Mucosa of stomach (tissue), 1 donor: ENCODE measurements around the gene ATP8B2.
A peak's percentile ranks its signal among the peaks of the same experiment; 100 is the strongest.

Source experiments
- H3K27me3 ChIP-seq: one replicate; pipeline ENCODE4 v1.7.0; 2013; ENCODE audit warnings: mild to moderate bottlenecking, low read length; ENCODE audit not compliant: control insufficient read depth, insufficient read depth
- H3K36me3 ChIP-seq: one replicate; pipeline ENCODE4 v1.7.0; 2013; ENCODE audit warnings: low read length; ENCODE audit not compliant: control insufficient read depth, insufficient read depth
- H3K4me1 ChIP-seq: one replicate; pipeline ENCODE4 v1.7.0; 2013; ENCODE audit warnings: mild to moderate bottlenecking, low read length; ENCODE audit not compliant: control insufficient read depth, insufficient read depth
- H3K4me3 ChIP-seq: one replicate; pipeline ENCODE4 v1.7.0; 2013; ENCODE audit warnings: low read length
- H3K9ac ChIP-seq: one replicate; pipeline ENCODE4 v1.7.0; 2013; ENCODE audit warnings: mild to moderate bottlenecking, low read length, moderate library complexity
- H3K9me3 ChIP-seq: one replicate; pipeline ENCODE4 v1.7.0; 2013; ENCODE audit warnings: mild to moderate bottlenecking, low read length, moderate library complexity; ENCODE audit not compliant: control insufficient read depth
- donor health status: Pancreatic carcinoma.

ATP8B2 gene

DNA sequence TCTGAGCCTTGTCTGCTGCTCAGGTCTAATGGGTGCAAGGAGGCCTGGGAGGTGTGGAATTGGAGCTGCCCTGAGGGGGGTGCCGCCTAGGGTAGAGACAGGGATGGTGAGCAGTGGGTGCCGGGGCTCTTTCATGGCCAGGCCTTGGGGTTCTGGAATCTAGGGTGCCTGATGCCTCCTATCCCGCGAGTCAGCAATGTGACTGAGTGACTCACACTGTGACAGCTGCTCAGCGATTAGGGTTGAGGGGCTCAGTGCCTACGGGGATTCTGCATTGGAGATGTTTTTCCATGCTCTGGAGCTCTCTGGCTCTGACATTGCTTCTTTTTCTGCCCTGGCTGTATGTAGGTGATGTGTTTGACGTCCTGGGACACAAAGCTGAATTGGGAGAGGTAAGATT is 16.8 kb downstream of the ATP8B2 start:
- Histone ChIP-seq H3K9ac (no peak overlapping the region), H3K4me3 (no peak overlapping the region), H3K27me3 (no peaks in the 10 kb centered on the region), H3K9me3 (no peaks in the 10 kb centered on the region), H3K4me1 (peaks cover 1% of the 10 kb centered on the region), H3K36me3 (no peaks in the 10 kb centered on the region)

DNA sequence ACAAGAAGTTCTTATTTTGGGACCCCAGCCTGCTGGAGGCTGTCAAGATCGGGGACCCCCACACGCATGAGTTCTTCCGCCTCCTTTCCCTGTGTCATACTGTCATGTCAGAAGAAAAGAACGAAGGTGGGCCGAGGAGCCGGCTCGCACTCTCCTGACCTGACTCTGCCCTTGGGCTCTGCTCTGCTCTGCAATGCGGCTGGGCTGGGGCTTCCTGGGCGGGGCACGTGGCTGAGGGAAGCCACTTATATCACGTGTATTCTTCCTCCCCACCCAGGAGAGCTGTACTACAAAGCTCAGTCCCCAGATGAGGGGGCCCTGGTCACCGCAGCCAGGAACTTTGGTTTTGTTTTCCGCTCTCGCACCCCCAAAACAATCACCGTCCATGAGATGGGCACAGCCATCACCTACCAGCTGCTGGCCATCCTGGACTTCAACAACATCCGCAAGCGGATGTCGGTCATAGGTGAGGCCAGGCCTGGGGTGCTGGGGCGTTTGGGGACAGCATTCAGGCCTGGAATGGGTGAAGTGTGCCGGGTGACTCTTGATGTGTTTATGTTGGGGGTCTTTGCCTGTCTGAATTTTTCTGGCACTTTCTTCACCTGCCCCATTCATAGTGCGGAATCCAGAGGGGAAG is 17.6 kb downstream of the ATP8B2 start:
- no peaks in the 10 kb centered on the region for H3K9me3 ChIP-seq
- H3K36me3 ChIP-seq: no peaks in the 10 kb centered on the region
- H3K27me3 ChIP-seq: no peaks in the 10 kb centered on the region
- peaks cover 5% of the 10 kb centered on the region for H3K4me1 ChIP-seq
- H3K4me3 ChIP-seq: no peak overlapping the region
- no peak overlapping the region for H3K9ac ChIP-seq

DNA sequence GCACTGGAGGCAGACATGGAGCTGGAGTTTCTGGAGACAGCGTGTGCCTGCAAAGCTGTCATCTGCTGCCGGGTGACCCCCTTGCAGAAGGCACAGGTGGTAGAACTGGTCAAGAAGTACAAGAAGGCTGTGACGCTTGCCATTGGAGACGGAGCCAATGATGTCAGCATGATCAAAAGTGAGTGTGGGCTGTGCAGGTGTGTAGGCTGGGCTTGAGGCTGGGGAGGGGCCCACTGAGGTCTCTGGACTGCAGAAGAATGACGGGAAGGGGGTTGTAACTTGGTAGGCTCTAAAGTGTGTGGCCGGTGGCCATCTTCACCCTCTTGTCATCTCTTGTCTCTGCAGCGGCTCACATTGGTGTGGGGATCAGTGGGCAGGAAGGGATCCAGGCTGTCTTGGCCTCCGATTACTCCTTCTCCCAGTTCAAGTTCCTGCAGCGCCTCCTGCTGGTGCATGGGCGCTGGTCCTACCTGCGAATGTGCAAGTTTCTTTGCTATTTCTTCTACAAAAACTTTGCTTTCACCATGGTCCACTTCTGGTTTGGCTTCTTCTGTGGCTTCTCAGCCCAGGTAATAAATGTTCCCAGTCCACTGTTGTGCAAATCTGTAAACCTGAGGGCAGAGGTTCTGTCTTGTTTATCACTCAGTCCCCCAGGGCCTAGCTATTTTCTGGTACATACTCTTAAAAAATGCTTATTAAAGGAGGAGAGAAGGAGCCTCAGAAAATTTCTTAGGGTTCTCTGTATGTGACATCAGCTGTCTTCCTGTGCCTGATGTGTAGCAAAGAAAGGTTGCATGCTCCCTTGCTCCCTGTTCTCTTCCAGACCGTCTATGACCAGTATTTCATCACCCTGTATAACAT is 19.9 kb downstream of the ATP8B2 start:
- no peak overlapping the region for H3K9ac ChIP-seq
- no peaks in the 10 kb centered on the region for H3K27me3 ChIP-seq
- H3K4me3 ChIP-seq: no peak overlapping the region
- no peaks in the 10 kb centered on the region for H3K36me3 ChIP-seq
- no peaks in the 10 kb centered on the region for H3K9me3 ChIP-seq
- peaks cover 6% of the 10 kb centered on the region for H3K4me1 ChIP-seq

DNA sequence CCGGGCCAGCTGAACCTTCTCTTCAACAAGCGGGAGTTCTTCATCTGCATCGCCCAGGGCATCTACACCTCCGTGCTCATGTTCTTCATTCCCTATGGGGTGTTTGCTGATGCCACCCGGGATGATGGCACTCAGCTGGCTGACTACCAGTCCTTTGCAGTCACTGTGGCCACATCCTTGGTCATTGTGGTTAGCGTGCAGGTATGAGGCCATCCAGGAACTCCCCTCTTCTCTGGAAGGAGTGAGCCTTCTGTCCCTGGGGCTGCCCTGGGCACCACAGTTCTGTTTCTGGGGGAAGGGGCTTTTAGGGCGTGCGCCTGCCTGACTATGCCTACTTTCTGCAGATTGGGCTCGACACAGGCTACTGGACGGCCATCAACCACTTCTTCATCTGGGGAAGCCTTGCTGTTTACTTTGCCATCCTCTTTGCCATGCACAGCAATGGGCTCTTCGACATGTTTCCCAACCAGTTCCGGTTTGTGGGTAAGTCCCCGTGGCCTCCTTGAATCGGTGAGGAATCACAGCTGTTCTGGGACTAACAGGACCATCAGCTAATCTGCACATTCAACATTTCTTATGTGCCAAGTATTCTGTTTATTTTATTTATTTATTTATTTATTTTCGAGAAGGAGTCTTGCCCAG is 21.1 kb downstream of the ATP8B2 start:
- Histone ChIP-seq H3K4me3 (no peak overlapping the region), H3K27me3 (no peaks in the 10 kb centered on the region)

DNA sequence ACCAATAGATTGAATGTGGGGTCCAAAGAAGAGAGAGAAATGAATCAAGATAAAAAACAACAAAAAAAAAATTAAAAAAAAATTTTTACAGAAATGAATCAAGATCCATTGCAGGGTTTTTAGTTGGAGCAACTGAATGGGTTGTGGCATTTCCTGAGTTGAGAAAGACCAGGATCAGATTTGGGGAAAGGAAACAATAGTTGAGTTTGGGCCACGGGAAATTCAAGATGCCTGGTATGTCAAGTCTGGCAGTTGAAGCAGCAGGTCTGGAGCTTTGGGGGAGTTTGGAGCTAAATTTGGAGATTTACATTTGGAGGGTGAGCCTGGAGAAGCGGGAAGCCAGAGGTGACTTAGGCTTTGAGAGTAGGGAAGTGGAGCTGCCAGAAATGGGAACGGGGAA is 22.6 kb downstream of the ATP8B2 start:
- Histone ChIP-seq H3K27me3 (no peaks in the 10 kb centered on the region), H3K36me3 (no peaks in the 10 kb centered on the region), H3K4me3 (no peak overlapping the region), H3K9ac (no peak overlapping the region), H3K4me1 (peaks cover 31% of the 10 kb centered on the region), H3K9me3 (no peaks in the 10 kb centered on the region)

More for the DNA sequence above, 21.1 kb downstream of the ATP8B2 start:
- Histone ChIP-seq H3K4me1 (peaks cover 15% of the 10 kb centered on the region), H3K9me3 (no peaks in the 10 kb centered on the region), H3K36me3 (no peaks in the 10 kb centered on the region), H3K9ac (no peak overlapping the region)

DNA sequence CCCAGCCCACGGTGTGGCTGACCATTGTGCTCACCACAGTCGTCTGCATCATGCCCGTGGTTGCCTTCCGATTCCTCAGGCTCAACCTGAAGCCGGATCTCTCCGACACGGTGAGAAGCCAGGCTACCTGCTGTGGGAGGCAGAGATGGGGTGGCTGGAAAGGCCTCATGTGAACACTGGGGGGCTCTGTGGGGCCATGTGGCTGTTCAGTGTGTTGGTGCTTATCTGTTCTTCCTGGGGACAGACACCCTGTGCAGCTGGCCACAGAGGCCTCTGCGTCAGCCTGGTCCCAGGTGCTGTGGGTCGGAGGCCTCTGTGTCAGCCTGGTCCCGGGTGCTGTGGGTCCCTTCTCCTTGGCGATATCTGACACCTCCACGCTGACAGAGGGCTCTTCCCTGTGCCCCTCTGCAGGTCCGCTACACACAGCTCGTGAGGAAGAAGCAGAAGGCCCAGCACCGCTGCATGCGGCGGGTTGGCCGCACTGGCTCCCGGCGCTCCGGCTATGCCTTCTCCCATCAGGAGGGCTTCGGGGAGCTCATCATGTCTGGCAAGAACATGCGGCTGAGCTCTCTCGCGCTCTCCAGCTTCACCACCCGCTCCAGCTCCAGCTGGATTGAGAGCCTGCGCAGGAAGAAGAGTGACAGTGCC is 23.2 kb downstream of the ATP8B2 start:
- no peaks in the 10 kb centered on the region for H3K9me3 ChIP-seq
- H3K9ac ChIP-seq: no peak overlapping the region
- no peak overlapping the region for H3K4me3 ChIP-seq
- H3K4me1 ChIP-seq: peaks cover 37% of the 10 kb centered on the region
- no peaks in the 10 kb centered on the region for H3K36me3 ChIP-seq
- no peaks in the 10 kb centered on the region for H3K27me3 ChIP-seq

DNA sequence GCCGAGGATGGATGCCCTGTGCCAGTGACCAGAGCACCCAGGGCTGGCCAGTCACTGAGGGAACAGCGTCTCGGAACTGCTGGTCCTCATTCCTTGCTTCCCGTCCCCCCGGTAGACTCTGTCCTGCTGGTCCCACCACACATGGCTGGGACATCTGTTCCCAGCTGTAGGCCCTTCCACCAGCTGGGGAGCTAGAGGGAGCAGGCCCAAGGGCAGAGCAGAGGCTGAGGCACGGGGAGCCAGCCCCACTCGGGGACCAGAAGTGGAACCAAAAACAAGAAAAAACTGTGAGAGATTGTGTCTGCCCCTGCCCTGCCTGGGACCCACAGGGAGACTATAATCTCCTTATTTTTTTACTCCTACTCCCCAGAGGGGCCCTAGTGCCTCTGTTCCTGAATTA is 23.8 kb downstream of the ATP8B2 start:
- Histone ChIP-seq H3K27me3 (no peaks in the 10 kb centered on the region), H3K36me3 (no peaks in the 10 kb centered on the region), H3K9ac (no peak overlapping the region), H3K9me3 (no peaks in the 10 kb centered on the region), H3K4me3 (no peak overlapping the region), H3K4me1 (peaks cover 42% of the 10 kb centered on the region)

DNA sequence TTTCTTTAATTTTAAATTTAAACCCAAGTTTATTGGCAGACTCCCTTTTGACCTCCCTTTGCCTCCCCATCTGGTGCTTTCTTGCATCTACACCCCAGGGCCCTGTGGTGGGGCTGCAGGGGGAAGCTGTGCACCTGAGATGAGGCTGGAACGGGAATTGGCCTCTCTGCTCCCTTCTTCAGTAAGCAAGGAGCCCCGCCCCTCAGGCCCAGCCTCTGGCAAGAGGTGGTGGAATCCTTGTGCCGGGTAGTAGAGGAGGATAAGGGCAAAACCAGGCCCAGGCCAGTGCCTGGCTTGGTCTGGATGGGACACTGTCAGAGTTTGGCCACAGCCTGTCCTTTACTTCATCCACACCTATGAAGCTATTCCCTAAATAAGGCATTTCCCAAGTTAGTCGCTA is 25.1 kb downstream of the ATP8B2 start:
- no peaks in the 10 kb centered on the region for H3K9me3 ChIP-seq
- no peak overlapping the region for H3K9ac ChIP-seq
- no peak overlapping the region for H3K4me3 ChIP-seq
- H3K36me3 ChIP-seq: no peaks in the 10 kb centered on the region
- H3K4me1 ChIP-seq: peaks cover 55% of the 10 kb centered on the region
- no peaks in the 10 kb centered on the region for H3K27me3 ChIP-seq

DNA sequence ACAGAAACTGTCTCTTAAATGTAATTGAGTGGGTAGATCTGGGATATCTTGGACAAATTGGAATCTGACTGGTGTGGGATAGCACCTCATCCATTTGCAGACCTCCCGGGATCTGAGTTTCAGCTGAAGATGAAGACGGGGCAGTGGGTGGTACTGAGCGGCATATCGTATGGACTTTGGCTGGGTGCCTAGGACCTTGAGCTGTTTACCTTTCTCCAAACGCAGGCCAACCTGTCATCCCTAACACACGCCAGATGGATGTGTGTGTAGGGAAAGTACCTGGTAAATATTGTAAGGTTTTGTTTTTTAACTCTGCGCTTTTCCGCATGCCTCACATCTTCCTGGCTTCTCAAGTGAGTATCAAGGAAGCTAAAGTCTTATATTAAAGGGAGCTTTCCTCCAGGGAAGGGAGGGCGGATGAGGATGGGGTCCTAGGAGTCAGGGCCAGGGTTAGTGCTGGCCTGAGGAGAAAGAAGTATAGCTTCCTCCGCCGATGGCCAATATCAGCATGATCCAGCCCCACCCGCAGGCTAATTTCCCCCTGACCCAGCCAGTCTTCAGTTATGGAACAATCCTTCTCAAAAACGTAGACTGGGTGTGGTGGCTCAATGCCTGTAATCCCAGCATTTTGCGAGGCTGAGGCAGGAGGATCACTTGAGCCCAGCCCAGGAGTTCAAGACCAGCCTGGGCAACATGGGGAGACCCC is 26.2 kb downstream of the ATP8B2 start:
- Histone ChIP-seq H3K9ac (peak overlapping the region; percentile 80), H3K4me1 (peaks cover 61% of the 10 kb centered on the region), H3K36me3 (no peaks in the 10 kb centered on the region), H3K27me3 (no peaks in the 10 kb centered on the region), H3K4me3 (peak overlapping the region; percentile 67), H3K9me3 (no peaks in the 10 kb centered on the region)

DNA sequence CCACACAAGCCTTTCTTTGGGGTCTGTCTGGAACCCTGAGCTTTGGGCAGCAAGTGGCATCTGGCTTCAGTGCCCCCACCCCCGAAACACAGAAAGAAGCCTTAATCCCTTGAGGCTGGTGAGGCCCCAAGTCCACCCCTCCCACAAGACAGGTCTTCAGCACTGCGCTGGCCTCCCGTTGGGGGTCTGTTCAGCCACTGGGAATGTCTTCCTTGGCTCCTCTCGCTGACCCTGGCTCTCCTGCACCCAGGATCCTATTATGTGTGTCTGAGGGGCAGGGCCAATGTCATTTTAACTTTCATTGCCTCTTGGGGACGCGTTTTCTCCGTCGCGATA is 26.9 kb downstream of the ATP8B2 start:
- peak overlapping the region; percentile 67 for H3K4me3 ChIP-seq
- peak overlapping the region; percentile 80 for H3K9ac ChIP-seq
- no peaks in the 10 kb centered on the region for H3K36me3 ChIP-seq
- peaks cover 59% of the 10 kb centered on the region for H3K4me1 ChIP-seq
- no peaks in the 10 kb centered on the region for H3K27me3 ChIP-seq
- H3K9me3 ChIP-seq: no peaks in the 10 kb centered on the region

DNA sequence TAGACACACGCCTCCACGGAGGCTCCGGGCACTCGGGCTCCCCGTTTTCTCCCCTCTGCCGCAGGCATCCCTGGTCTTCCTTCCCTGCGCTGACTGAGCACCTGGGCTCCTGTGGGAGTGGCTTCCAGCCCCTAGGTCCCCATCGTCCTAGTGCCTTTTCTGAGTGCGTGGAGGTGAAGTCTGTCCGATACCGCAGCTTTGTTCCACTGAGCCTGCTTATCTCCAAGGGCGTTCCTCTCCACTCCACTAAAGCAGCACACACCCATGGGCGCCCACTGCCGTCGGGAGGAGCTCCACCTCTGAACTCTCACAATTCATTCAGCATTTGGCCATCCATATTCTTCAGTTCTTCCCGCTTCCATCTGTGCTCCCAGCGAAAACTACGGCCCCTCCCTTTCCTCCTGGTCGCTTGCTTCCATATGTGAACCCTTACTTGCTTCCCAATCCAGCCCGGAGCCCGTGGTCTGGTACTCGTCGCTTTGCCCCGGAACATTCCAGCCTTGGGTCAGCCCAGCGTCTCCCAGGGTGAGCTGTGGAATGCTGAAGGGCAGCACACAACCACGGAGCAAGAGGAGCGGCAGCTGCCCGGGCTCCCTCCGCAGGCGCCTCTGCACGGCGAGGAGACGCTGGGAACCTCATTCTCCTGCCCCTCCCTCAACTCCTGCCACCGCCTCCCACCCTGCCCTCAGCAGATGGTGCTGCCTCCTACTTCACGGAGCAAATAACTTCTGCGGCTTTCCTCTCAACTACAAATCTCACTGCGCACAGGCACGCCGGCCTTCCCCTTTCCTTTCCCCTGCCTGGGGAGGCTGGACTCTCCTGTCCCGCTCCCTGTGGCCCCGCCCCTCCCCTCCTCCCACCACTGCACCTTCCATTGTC is 27.5 kb downstream of the ATP8B2 start:
- Histone ChIP-seq H3K27me3 (no peaks in the 10 kb centered on the region), H3K4me3 (peak overlapping the region; percentile 67), H3K9me3 (no peaks in the 10 kb centered on the region), H3K36me3 (no peaks in the 10 kb centered on the region), H3K4me1 (peaks cover 57% of the 10 kb centered on the region), H3K9ac (peak overlapping the region; percentile 80)
